ENCODE measurements around the gene GSK3A. TPM values are rescaled to one million over a fixed set of nuclear protein-coding genes. Genes with fewer than 3 reads are reported as not detected.
A peak's percentile ranks its signal among the peaks of the same experiment; 100 is the strongest.

GSK3A gene
- total RNA-seq, 1 experiment from 2014 or later: 34.9 TPM

DNA sequence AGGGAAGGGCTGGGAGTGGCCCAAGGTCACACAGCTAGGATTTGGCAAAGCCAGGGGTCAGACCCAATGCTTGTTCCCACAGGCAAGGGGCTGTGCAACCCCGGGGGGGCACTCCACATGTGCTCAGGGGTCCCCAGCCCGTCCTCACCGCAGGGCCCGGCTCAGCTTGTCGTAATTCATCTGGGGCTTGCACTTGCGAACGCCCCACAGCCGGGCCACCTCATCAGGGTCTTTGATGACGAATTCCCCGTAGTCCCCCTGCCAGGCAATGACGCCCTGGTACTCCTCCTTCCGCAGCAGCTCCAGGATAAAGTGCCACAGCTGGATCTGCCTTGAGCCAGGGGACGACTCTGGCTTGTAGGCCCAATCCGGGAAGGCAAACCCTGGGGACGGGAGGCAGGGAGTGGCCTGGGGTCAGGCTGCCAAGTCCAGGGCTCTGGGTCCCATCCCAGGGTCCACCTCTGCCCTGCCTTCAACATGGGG, 7.8 kb upstream of the GSK3A start:
- no peaks in the 10 kb centered on the region for H3K9me3 ChIP-seq (replicated peaks)
- peaks cover 6% of the 10 kb centered on the region for H3K36me3 ChIP-seq
- no peak overlapping the region for H3K4me3 ChIP-seq
- no peak overlapping the region for H3K27ac ChIP-seq
- DNase-seq: no peak
- H3K4me1 ChIP-seq: peaks cover 2% of the 10 kb centered on the region; the same call in 1 of the 2 replicates
- H3K27me3 ChIP-seq: no peaks in the 10 kb centered on the region

DNA sequence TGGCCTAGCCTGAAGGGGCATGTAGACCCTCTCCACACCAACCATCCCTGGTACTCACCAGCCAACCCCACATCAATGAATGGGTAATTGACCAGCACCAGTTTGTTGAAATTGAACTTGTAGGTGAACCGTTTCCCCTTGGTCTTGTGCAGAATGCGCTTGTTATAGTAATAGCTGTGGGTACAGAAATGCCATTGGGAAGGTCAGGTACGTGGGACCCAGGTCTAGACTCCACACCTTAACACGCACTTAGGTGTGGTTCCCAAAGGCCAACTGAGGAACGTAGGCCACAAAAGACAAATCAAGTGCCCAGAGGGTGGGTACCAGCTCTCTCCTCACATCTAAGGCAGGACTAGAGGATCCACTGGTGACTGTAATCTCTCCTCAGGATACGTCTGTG, 7.4 kb upstream of the GSK3A start:
- DNase-seq: no peak
- Histone ChIP-seq H3K4me1 (peaks cover 2% of the 10 kb centered on the region; the same call in 1 of the 2 replicates), H3K9me3 (replicated peaks) (no peaks in the 10 kb centered on the region), H3K27ac (no peak overlapping the region), H3K36me3 (peaks cover 6% of the 10 kb centered on the region), H3K4me3 (no peak overlapping the region), H3K27me3 (no peaks in the 10 kb centered on the region)

DNA sequence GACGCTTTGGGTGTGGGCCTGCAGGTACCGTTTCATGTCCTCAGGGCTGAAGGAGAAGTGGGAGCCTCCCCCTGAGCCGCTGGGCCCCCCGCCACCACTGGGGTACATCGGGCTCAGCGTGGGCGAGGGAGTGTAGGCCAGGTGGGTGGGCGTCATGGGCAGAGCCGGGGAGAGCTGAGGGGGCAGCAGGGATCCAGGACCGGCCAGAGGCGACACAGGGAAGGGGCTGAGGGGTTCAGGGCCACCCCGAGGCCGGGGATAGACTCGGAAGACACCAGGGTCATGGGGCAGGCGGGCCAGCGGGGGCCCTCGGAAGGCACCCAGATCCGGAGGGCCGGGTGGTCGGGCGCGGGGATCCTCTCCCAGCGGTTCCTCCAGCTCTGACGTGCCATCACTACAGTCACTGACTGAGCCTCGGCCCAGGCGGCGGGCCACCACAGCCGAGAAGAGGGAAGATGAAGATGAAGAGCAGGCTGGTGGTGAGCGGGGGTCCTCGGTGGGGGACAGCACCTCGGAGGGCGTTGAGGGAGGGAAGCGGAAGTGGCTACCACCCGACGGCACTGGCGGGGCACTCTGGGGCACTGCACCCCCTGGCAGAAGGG, 6.8 kb upstream of the GSK3A start:
- Histone ChIP-seq H3K27ac (no peak overlapping the region), H3K27me3 (no peaks in the 10 kb centered on the region), H3K4me3 (no peak overlapping the region), H3K4me1 (peaks cover 2% of the 10 kb centered on the region; the same call in 1 of the 2 replicates), H3K36me3 (peaks cover 6% of the 10 kb centered on the region), H3K9me3 (replicated peaks) (no peaks in the 10 kb centered on the region)
- no peak for DNase-seq

DNA sequence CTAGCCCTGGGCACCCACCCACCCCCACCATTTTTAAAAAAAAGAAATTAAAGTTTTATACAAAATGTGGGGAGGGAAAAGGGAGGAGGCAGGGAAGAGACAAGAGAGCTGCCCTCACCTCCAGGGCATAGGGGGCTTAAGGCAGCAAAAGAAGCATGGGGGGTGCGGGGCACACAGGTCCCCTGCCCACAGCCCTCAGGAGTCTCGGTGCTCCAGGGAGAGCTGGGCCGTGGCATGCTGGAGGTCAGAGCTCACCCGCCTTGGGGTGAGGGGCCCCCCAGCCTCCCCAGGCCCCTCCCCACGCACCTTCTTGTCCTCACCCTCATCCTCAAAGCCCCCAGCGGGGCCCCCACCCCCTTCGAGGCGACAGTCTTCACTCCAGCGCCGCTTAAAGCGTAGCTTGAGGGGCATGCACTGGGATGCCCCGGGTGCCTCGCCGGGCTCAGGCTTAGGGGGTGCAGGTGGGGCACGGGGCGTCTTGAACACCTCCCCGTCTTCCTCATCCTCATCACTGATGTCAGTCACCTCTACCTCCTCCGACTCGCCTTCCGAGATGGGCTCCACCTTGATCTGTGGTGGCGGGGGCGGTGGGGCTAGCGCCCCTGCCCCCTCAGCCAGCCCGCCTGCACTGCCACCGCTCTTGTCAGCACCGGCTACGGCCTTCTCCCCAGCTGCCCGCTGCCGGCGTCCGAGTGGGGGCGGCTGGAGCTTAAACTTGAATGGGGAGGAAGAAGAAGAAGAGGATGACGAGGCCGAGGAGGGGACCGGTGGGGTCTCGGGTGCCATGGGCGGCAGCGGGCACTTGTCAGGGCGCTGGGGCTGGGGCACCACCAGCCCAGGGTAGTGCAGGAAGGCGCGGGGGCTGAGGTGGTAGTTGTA, 6.1 kb upstream of the GSK3A start:
- peaks cover 2% of the 10 kb centered on the region; the same call in 1 of the 2 replicates for H3K4me1 ChIP-seq
- DNase-seq: no peak
- H3K36me3 ChIP-seq: peaks cover 6% of the 10 kb centered on the region
- H3K27ac ChIP-seq: no peak overlapping the region
- no peaks in the 10 kb centered on the region for H3K9me3 ChIP-seq (replicated peaks)
- H3K4me3 ChIP-seq: no peak overlapping the region
- no peaks in the 10 kb centered on the region for H3K27me3 ChIP-seq

DNA sequence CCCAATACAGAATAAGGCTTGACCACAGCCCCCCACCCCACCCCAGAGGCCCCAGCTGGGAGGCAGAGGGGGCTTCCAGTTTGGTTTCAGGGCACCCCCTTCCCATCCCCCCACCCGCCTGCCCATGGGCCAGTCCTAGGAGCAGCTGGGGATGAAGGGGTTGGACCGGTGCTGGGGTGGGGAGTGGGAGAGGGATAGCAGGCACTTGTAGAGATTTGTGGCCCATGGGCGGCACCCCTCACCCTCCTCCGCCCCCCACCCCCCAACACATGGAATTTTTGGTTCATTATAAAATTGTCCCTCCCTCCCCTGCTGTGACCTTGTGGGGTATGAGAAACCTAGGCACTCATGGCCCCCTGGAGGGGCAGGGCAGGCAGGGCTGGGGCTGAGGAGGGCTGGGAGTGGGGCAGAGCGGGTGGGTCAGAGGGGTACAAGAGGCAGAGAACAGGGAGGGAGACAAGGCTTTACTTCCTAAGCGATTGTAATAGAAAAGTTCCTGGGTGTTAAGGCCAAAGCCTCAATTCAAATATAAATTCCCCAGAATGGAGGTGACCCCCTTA, 5.3 kb upstream of the GSK3A start:
- no peak overlapping the region for H3K27ac ChIP-seq
- peaks cover 6% of the 10 kb centered on the region for H3K36me3 ChIP-seq
- no peaks in the 10 kb centered on the region for H3K9me3 ChIP-seq (replicated peaks)
- no peak for DNase-seq
- peaks cover 2% of the 10 kb centered on the region; the same call in 1 of the 2 replicates for H3K4me1 ChIP-seq
- no peak overlapping the region for H3K4me3 ChIP-seq
- no peaks in the 10 kb centered on the region for H3K27me3 ChIP-seq

DNA sequence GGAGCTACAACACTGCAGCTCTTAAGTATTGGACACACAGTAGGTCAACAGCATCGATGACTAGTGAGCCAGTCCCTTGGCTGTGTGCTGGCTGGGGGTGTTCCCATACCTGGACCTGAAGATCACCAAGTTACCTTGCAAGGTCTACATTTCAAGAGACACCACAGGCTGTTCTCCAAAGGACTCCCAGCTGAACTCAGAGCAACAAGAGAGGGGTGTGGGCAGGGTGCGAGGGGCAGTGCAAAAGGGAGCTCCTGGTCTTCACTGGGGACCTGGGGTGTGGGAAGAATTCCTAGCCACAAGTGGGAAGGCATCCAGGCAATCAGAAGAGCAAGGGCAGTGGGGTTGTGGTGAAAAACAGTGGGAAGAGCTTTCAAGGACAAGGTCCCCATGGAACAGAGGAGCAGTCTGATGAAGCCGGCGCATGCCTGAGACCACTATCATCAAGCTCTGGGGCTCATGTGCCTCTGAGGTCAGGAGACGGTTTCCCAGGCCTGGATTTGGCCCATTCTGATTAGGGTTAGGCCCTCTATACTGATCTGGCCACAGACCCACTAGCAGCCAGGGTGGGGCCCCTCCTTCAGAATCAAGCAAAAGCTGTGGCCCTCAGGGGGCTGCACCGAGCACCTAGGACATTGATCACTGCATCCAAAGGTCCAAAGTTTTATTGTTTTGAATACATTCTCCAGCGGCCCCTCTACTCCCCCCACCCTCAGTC, 4.7 kb upstream of the GSK3A start:
- Histone ChIP-seq H3K4me3 (no peak overlapping the region), H3K36me3 (peaks cover 6% of the 10 kb centered on the region), H3K27ac (no peak overlapping the region), H3K27me3 (no peaks in the 10 kb centered on the region), H3K9me3 (replicated peaks) (no peaks in the 10 kb centered on the region), H3K4me1 (no peaks in the 10 kb centered on the region)
- DNase-seq: no peak

DNA sequence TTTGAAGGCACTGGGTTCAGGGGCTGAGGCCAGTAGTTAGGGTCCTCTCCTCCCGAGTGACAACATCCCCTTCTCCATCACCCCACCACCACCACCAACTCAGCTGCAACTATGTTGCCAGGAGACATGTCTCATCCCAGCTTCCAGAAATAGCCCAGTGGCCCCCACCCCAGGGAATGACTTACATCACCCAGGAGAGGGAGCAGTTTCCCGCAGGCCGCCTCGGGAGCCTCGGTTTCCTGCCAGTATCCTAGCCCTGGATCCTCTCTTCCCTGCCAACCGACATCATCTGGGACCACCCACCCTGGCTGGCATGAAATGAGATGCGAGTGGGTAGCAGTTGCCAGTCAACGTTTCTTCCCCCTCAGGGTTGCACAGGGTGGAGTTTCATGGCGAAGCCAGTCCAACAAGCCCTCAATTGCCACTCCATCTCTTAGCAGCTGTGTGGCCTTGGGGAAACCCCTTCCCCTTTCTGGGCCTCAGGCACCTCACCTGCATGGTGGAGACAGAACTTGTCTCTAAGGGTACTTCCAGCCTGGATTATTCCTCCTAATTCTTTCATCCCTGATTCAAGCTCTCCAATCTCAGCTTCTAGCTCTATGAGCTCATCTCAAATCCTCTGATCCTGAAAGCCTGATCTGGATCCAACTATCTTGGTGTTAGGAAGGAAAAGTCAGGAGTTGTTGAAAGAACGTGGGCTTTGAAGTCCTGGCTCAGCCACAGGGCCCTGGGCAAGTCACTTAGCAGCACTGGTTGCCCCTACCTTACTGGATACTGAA, 3.9 kb upstream of the GSK3A start:
- DNase-seq: peak; percentile 46 to 57
- H3K9me3 ChIP-seq (replicated peaks): no peaks in the 10 kb centered on the region
- H3K27ac ChIP-seq: no peak overlapping the region
- H3K4me1 ChIP-seq: no peaks in the 10 kb centered on the region; the same call in 1 of the 2 replicates
- H3K27me3 ChIP-seq: no peaks in the 10 kb centered on the region
- H3K36me3 ChIP-seq: peaks cover 6% of the 10 kb centered on the region
- H3K4me3 ChIP-seq: no peak overlapping the region

DNA sequence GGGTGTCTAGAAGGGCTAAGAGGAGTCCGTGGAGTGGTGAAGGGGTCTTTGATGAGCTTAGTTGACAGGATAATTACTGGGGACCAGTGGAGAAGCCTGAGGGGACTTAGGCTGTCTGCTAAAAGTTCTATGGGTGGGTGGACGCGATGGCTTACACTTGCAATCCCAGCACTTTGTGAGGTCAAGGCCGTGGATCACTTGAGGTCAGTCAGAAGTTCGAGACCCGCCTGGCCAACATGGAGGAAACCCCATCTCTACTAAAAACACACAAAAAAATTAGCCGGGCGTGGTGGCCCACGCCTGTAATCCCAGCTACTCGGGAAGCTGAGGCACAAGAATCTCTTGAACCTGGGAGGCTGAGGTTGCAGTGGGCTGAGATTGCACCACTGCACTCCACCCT, 2.8 kb upstream of the GSK3A start:
- H3K27me3 ChIP-seq: no peaks in the 10 kb centered on the region
- H3K36me3 ChIP-seq: peaks cover 6% of the 10 kb centered on the region

DNA sequence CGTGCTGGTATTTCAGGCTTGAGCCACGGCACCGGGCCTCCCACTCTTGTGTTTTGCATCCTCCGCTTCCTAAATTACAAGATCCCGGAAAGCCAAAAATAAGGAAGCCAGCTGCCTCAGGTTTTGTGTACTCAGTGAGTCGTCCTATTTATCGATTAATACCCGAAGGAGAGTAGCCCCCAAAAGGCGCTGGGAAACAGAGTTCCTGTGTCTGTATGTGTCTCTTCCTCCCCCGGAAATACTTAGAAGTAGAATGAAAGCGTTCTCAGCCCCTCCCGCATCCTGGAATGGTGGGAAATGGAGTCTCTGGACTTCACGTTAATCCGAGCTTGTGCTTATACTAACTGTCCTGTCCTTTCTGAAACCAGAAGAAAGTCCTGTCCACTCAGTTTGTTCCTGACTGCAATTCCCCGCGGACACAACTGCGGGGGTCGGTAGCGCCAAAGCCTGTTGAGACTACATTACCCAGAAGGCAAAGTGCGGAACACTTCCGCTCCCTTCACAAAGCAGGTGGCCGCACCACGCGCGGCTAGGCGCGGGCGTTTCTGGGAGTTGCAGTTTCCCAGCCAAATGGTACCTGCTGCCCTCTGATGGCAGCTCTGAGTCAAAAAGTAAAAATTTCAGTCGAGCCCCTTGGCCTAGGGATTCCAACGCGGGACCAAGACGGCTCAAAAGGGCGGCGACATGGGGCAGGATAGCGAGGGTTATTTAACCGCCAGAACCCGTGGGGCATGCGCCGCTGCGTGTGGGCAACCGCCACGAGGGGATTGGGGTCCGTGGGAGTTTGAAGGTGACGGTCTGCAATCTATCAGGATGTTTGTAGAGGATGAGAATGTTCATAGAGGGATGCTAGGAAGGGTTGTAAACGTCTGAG, 2.2 kb upstream of the GSK3A start:
- H3K4me3 ChIP-seq: peak overlapping the region; percentile 70
- peak; percentile 93 to 96 for DNase-seq
- no peaks in the 10 kb centered on the region for H3K9me3 ChIP-seq (replicated peaks)
- H3K36me3 ChIP-seq: no peaks in the 10 kb centered on the region
- H3K27me3 ChIP-seq: no peaks in the 10 kb centered on the region
- peak overlapping the region; percentile 22 for H3K27ac ChIP-seq
- no peaks in the 10 kb centered on the region; the same call in 1 of the 2 replicates for H3K4me1 ChIP-seq

More for the DNA sequence above, 2.8 kb upstream of the GSK3A start:
- DNase-seq: no peak
- Histone ChIP-seq H3K27ac (no peak overlapping the region), H3K9me3 (replicated peaks) (no peaks in the 10 kb centered on the region), H3K4me3 (no peak overlapping the region), H3K4me1 (no peaks in the 10 kb centered on the region; the same call in 1 of the 2 replicates)

DNA sequence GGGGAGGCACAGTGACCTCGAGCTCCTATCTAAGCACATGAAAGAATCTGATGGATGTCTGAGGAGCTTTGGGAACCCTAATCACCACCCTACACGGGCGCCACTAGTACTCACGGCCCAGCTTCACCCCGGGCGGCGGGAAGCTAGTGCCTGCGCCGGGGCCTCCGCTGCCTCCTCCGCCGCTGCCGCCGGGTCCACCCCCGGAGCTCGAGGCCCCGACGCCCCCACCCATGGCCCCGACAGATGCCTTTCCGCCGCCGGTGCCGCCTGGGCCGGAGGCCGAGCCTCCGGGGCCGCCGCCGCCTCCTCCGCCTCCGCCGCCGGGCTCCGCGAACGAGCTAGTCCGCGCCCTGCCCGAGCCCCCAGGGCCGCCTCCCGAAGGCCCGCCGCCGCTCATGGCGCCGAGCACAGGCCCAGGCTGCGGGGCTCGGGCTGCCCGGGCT, 312 bp downstream of the GSK3A start:
- no peaks in the 10 kb centered on the region for H3K9me3 ChIP-seq (replicated peaks)
- peak overlapping the region; percentile 17; the same call in 1 of the 2 replicates for H3K27ac ChIP-seq
- H3K4me3 ChIP-seq: peak overlapping the region; percentile 70
- no peaks in the 10 kb centered on the region; the same call in 1 of the 2 replicates for H3K4me1 ChIP-seq
- no peak for DNase-seq
- H3K27me3 ChIP-seq: no peaks in the 10 kb centered on the region
- peaks cover 8% of the 10 kb centered on the region; the same call in 1 of the 2 replicates for H3K36me3 ChIP-seq

DNA sequence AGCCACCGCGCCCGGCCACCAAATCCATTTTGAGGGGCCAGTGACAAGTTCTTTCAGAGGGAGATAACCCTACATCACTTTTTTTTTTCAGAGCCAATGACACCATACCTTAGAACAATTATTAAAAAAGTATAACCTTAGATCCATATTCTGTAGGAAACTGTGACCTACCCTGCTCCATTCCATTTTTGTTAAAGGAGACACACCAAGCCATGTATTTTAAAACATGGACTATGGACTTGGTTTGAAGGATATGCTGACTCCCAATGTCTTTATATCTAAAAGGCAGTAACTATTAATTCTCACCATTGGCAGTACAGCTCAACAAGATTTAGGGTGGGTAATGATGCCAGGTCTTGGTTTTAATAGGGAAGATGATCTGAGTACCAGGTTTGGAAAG, 1.1 kb downstream of the GSK3A start:
- Histone ChIP-seq H3K4me1 (no peaks in the 10 kb centered on the region; the same call in 1 of the 2 replicates), H3K4me3 (peak overlapping the region; percentile 70), H3K27ac (no peak overlapping the region), H3K36me3 (peaks cover 12% of the 10 kb centered on the region; the same call in 1 of the 2 replicates), H3K27me3 (no peaks in the 10 kb centered on the region), H3K9me3 (replicated peaks) (no peaks in the 10 kb centered on the region)
- no peak for DNase-seq

DNA sequence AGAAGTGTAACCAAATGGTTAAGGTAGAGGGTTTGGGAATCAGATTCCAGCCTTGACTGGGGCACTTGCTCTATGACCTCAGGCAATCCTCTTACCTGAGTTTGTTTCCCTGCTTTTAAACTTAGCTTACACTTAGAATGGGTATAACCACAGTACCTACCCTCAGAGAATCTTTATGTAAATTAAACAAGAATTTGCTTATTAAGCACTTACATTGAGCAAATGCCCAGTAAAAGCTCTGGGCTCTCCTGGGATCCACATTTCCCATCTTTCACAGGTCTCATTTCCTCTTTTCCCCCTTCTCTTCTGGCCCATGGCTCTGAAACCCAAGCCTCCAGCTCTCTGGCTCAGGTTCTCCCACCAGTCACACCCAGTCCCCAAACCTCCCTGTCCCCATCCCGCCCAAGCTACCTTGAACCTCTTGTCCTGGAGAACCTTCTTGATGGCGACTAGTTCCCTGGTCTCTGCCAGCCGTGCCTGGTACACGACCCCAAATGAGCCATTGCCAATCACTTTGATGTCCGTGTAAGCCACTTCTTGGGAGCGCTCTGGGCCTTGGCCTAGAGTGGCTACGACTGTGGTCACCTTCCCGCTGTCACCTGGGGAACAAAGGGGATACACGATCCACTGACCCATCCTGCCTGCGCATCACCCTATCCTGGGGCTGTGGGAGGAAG, 2.7 kb downstream of the GSK3A start:
- no peak for DNase-seq
- no peaks in the 10 kb centered on the region for H3K9me3 ChIP-seq (replicated peaks)
- H3K27me3 ChIP-seq: no peaks in the 10 kb centered on the region
- H3K27ac ChIP-seq: no peak overlapping the region
- H3K36me3 ChIP-seq: peaks cover 21% of the 10 kb centered on the region
- H3K4me1 ChIP-seq: no peaks in the 10 kb centered on the region; the same call in 1 of the 2 replicates
- H3K4me3 ChIP-seq: no peak overlapping the region

Data from SJCRH30 (cell line).